ENCODE measurements around the gene CAPN3. TPM values are rescaled to one million over a fixed set of nuclear protein-coding genes. Genes with fewer than 3 reads are reported as not detected.

Gene CAPN3
- total RNA-seq, 1 donor from 2014 or later, result 1.8 TPM

DNA sequence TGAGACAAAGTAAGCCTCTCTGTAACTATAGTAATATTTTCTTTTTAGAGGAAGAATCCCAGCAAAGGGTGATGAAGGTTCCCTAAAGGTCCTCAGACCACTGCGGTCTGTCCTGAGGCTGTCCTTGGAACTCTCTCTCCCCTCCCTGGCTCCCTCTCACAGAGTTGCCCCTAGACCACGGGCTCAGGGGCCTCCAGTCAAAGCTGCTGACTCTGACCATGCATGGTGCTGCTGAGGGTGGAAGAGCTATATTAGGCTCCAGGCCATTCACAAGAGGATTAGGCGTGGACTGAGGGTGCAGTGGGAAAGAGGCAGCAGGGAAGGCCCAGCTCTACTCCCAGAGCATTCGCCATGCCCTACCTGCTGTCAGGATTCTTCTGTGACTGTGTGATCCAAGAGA lies 14.6 kb downstream of the CAPN3 start:
- TF ChIP-seq, protein P1, sequence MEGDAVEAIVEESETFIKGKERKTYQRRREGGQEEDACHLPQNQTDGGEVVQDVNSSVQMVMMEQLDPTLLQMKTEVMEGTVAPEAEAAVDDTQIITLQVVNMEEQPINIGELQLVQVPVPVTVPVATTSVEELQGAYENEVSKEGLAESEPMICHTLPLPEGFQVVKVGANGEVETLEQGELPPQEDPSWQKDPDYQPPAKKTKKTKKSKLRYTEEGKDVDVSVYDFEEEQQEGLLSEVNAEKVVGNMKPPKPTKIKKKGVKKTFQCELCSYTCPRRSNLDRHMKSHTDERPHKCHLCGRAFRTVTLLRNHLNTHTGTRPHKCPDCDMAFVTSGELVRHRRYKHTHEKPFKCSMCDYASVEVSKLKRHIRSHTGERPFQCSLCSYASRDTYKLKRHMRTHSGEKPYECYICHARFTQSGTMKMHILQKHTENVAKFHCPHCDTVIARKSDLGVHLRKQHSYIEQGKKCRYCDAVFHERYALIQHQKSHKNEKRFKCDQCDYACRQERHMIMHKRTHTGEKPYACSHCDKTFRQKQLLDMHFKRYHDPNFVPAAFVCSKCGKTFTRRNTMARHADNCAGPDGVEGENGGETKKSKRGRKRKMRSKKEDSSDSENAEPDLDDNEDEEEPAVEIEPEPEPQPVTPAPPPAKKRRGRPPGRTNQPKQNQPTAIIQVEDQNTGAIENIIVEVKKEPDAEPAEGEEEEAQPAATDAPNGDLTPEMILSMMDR (IDR thresholded peaks at IDR 0.05; ENCODE audit: partially characterized antibody, unreplicated experiment), result no peak
- Mint-ChIP-seq H3K4me1 (ENCODE audit: low read depth, unreplicated experiment) (no peaks in the 10 kb centered on the region), H3K27ac (ENCODE audit: unreplicated experiment) (no peak overlapping the region), H3K27me3 (ENCODE audit: unreplicated experiment) (no peaks in the 10 kb centered on the region), H3K36me3 (ENCODE audit: unreplicated experiment) (no peaks in the 10 kb centered on the region), H3K4me3 (ENCODE audit: unreplicated experiment) (no peak overlapping the region), H3K9me3 (ENCODE audit: unreplicated experiment) (peaks cover under 1% of the 10 kb centered on the region)
- DNase-seq, result no peak

DNA sequence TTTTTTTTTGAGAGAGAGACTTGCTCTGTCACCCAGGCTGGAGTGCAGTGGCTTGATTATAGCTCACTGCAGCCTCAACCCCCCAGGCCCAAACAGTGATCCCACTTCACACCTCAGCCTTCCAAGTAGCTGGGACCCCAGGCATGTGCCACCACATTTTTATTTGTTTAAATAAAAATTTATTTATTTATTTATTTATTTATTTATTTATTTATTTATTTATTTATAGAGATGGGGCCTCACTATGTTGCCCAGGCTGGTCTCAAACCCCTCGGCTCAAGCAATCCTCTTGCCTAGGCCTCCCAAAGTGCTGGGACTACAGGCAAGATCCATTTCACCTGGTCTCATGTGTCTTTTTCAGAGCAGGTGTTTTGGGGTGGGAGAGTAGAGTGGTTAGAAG lies 15.5 kb downstream of the CAPN3 start:
- H3K27me3 Mint-ChIP-seq (ENCODE audit: unreplicated experiment), result no peaks in the 10 kb centered on the region
- no peak for DNase-seq
- H3K27ac Mint-ChIP-seq (ENCODE audit: unreplicated experiment), result no peak overlapping the region
- H3K4me1 Mint-ChIP-seq (ENCODE audit: low read depth, unreplicated experiment), result no peaks in the 10 kb centered on the region
- peaks cover 5% of the 10 kb centered on the region for H3K36me3 Mint-ChIP-seq (ENCODE audit: unreplicated experiment)
- H3K9me3 Mint-ChIP-seq (ENCODE audit: unreplicated experiment), result no peaks in the 10 kb centered on the region
- TF ChIP-seq, protein P1 (IDR thresholded peaks at IDR 0.05; ENCODE audit: partially characterized antibody, unreplicated experiment), result no peak
- no peak overlapping the region for H3K4me3 Mint-ChIP-seq (ENCODE audit: unreplicated experiment)

DNA sequence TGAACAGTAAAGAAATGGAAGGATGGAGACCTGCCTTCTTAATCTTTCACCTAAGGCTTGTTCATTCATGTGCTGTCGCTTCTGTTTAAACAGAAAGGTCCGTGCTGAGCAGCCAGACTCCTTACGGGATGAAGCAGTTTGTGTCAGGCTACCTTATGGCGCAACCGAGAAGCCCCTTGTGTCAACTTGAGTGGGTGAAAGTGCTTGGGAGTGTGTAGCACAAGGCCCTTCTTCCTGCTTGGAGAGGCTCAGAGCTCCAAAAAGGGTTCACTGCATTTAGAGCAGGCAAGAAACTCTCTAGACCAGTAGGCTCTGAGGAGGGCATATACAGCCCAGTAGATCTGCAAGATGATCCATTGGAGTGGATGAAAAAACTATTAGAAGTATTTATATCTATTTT lies 16.0 kb downstream of the CAPN3 start:
- no peaks in the 10 kb centered on the region for H3K4me1 Mint-ChIP-seq (ENCODE audit: low read depth, unreplicated experiment)
- TF ChIP-seq, protein P1 (IDR thresholded peaks at IDR 0.05; ENCODE audit: partially characterized antibody, unreplicated experiment), result no peak
- no peak for DNase-seq
- peaks cover 5% of the 10 kb centered on the region for H3K36me3 Mint-ChIP-seq (ENCODE audit: unreplicated experiment)
- H3K27ac Mint-ChIP-seq (ENCODE audit: unreplicated experiment), result no peak overlapping the region
- no peaks in the 10 kb centered on the region for H3K9me3 Mint-ChIP-seq (ENCODE audit: unreplicated experiment)
- no peak overlapping the region for H3K4me3 Mint-ChIP-seq (ENCODE audit: unreplicated experiment)
- H3K27me3 Mint-ChIP-seq (ENCODE audit: unreplicated experiment), result no peaks in the 10 kb centered on the region

DNA sequence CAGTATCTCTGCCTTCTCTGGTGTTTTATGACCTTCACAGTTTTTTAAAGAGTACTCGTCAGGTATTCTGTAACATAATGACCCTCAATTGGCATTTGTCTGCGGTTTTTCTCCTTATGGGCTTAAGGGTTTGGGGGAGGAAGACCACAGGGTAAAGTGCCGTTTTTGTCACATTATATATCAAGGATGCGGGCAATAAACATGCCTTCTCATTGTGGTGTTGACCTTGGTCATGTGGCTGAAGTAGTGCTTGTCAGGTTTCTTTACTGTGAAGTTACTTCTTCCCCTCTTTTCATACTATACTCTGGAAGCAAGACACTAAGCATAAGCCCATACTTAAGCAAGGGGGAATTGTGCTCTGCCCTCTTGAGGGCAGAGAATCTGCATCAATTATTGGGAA lies 16.6 kb downstream of the CAPN3 start:
- DNase-seq, result no peak
- Mint-ChIP-seq H3K27me3 (ENCODE audit: unreplicated experiment) (no peaks in the 10 kb centered on the region), H3K4me1 (ENCODE audit: low read depth, unreplicated experiment) (no peaks in the 10 kb centered on the region), H3K9me3 (ENCODE audit: unreplicated experiment) (no peaks in the 10 kb centered on the region), H3K27ac (ENCODE audit: unreplicated experiment) (no peak overlapping the region), H3K4me3 (ENCODE audit: unreplicated experiment) (no peak overlapping the region), H3K36me3 (ENCODE audit: unreplicated experiment) (peaks cover 5% of the 10 kb centered on the region)
- TF ChIP-seq, protein P1 (IDR thresholded peaks at IDR 0.05; ENCODE audit: partially characterized antibody, unreplicated experiment), result no peak

DNA sequence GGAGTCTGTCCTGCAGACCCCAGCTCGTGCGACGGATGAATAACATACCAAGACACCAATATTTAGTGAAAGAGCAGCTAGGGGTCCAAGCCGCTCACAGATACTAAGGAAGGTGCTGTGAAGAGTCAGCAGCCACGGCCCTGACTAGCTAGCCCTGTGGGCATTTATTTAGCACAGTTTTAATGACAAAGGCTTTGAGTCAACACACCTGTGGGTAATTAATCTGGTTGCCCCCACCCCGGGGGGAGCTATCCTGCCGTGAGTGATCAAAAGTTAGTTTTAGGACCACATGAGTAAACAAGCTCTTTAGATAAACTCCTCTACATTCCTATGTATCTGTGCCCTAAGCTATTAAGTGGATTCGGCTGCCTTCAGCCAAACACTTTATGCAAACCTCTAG lies 18.7 kb downstream of the CAPN3 start:
- H3K27ac Mint-ChIP-seq (ENCODE audit: unreplicated experiment), result no peak overlapping the region
- H3K4me3 Mint-ChIP-seq (ENCODE audit: unreplicated experiment), result no peak overlapping the region
- no peaks in the 10 kb centered on the region for H3K4me1 Mint-ChIP-seq (ENCODE audit: low read depth, unreplicated experiment)
- H3K36me3 Mint-ChIP-seq (ENCODE audit: unreplicated experiment), result peaks cover 5% of the 10 kb centered on the region
- H3K9me3 Mint-ChIP-seq (ENCODE audit: unreplicated experiment), result no peaks in the 10 kb centered on the region
- H3K27me3 Mint-ChIP-seq (ENCODE audit: unreplicated experiment), result no peaks in the 10 kb centered on the region
- no peak for DNase-seq
- TF ChIP-seq, protein P1 (IDR thresholded peaks at IDR 0.05; ENCODE audit: partially characterized antibody, unreplicated experiment), result no peak

All from glutamatergic neuron (in vitro differentiated cells).